RPMI7951 (cell line): Measurements from ENCODE around the gene SLFN12L. TPM values are rescaled to one million over a fixed set of nuclear protein-coding genes. Genes with fewer than 3 reads are reported as not detected.
"Not testable (repeated sequence)": the region's sequence is repeated elsewhere in the genome, so short reads cannot be mapped to it uniquely, and the experiment has no call there.

Experiments used
- DNase-seq: peaks from one replicate; pipeline ENCODE4 v3.0.0-alpha.2; 2012; ENCODE audit warnings: low read depth
- total RNA-seq: library from RNA; depleted of rRNA; stranded (reverse); fragments of >200 nt; shearing (Covaris generic); gene quantifications from 2 replicates; pipeline ENCODE4 v1.2.3, GENCODE V29; 2014

Gene SLFN12L
- total RNA-seq, 1 experiment from 2014 or later, result not detected

DNA sequence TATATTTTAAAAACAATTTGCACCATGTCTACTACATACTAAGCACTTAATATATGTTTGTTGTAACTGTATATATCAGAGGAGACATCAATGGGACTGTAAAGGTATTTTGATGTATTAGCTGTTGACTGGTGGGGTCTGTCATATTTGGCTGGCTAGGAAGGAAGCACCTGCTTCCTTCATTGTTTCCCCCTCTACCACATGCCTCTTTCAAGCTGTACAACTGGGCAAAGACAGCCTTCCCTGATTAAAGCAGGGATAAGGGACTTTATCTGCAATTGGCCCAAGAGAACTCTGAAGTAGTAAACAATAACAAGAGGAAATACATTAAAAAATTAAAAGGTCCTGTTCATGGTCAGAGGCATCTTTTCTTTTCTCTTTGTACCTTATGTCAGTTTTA, 5.5 kb upstream of the SLFN12L start:
- no peak for DNase-seq

DNA sequence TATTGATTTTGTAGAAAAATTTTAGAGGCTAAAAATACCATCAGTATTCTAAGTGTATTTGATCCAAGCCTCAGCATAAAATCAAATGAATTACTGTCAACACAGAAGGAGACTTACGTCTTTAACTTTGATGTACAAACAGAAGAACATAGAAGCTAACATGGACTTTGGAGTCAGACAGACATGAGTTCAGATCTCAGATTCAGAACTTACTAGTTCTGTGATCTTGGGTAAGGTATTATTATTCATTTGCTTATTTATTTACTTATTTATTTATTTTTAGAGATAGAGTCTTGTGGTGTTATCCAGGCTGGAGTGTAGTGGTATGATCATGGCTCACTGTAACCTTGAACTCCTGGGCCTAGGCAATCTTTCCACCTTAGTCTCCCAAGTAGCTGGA, 4.0 kb upstream of the SLFN12L start:
- DNase-seq, result no peak

DNA sequence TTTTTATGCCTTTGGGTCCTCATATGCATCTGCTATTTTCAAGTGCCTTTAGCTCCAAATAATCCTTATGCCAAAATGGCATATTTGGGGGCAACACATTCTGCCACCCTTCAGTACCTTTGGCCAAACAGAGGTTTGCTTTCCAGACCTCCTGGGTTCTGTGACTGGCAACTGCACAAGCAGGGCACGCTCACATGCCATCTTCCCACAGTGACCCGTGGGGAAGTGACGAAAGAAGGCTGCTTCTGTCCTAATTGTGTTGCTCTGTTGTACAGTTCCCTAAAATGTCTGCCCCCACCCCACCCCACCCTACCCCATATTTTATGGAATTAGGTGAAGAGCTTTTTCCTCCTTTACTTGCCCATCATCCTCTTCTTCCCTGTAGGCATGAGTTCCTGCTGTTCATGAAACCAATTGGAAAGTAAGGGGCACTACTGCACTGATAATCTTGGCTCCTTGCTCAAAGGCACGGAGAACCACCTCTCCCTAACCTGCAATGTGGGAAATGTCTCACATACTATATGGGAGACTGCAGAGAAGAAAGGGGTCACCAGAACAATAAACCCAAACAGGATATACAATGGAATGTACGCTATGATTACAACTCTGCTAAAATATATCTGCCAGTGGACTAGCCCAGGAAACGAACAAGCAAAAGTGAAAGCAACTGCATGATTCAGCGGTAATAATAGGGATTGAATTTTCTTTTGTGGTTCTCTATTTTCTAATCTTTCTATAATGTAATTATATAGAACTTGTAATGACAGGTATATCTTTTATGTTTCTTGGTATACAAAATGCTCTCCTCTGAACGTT, 3.3 kb upstream of the SLFN12L start:
- peak; percentile 54 for DNase-seq

DNA sequence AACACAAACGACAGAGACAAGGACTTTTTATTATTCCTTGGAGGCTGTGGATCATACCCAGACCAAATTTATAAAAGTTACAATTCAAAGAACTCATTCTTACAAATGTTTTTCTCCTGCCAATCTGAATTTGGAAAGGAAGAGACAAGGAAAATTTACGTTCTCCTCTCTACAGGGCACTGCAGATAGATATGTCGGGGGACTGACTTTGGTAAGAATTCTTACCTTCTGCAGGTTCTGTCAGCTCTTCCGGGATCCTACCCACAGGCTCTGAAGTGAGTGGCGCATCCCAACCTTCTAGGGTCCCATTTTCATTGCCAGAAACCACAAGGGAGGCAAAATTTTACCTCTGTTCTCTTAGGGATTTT, 2.2 kb upstream of the SLFN12L start:
- no peak for DNase-seq

DNA sequence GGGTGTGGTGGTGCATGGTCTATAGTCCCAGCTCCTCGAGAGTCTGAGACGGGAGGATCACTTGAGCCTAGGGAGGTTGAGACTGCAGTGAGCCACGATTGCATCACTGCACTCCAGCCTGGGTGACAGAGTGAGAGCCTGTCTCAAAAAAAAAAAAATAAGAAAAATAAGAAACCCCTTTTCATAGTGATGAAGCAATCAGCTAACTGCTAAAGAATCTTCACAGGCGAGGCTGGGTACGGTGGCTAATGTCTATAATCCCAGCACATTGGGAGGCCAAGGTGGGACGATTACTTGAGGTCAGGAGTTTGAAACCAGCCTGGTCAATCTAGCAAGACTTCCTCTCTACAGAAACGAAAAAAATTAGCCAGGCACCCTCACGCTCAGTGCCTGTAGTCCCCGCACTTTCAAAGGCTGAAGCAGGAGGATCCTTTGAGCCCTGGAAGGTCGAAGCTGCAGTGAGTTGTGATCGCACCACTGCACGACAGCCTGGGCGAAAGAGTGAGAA, 760 bp downstream of the SLFN12L start:
- no peak for DNase-seq

DNA sequence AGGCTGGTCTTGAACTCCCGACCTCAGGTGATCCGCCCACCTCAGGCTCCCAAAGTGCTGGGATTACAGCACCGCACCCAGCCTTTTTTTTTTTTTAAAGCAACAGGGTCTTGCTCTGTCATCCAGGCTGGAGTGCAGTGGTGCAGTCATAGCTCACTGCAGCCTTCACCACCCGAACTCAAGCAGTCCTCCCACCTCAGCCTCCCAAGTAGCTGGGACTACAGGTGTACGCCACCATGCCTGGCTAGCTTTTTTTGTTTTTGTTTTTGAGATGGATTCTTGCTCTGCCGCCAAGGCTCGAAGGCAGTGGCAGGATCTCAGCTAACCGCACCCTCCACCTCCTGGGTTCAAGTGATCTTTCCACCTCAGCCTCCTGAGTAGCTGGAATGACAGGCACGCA, 2.1 kb downstream of the SLFN12L start:
- not testable (repeated sequence) for DNase-seq

DNA sequence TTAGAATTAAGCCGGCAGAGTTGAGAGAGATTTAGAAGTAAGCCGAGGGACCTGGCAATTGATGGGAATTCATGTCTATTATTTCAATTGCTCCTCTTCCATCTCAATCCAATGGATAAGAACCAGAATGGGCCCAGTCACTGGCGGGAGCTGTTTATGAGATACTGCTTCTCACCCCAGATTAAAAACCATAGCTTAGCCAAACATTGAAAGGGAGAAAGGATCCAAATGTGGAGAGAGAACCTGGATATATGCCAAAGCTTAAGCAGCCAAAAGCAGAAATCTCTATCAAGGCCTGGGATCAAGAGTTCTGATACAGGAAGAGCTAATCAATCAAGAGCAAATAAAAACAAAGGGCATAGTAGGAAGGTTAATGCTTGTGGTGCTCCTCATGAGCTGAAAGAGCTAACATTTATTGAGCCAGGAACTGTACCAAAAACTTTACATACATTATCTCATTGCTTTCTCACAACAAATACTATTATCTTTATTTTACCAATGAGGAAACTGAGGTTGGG, 2.8 kb downstream of the SLFN12L start:
- DNase-seq, result no peak

DNA sequence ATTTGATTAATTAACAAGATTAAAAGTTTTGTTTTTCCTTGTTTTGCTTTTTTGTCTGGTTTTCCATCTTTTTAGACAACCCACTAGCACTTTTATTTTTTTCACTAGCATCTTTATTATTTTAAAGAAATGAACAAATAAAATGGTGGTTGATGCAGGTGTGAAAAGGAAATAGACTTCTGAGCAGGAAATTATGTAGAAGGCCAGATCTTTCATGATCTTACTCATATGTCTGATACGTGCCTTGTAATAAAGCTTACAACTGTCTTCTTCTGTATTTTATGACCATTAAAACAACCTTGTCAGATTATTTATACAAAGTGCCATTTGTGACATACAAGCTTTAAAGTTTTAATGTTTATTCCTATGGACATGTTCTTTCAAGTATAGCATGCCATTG, 6.3 kb downstream of the SLFN12L start:
- DNase-seq, result no peak

DNA sequence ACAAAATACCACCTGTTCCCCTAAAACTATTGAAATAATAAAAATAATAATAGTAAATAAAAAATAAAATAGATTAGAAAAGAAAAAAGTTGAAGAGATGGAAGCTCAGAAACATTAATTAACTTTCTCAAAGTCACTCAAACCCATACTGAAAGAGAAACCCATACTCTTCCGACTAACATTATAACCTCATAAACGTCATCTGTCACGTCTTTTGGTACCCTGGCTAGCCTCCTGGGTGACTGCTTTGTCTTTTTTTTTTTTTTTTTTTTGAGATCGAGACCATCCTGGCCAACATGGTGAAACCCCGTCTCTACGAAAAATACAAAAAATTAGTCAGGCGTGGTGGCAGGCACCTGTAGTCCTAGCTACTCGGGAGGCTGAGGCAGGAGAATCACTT, 7.6 kb downstream of the SLFN12L start:
- DNase-seq, result no peak

DNA sequence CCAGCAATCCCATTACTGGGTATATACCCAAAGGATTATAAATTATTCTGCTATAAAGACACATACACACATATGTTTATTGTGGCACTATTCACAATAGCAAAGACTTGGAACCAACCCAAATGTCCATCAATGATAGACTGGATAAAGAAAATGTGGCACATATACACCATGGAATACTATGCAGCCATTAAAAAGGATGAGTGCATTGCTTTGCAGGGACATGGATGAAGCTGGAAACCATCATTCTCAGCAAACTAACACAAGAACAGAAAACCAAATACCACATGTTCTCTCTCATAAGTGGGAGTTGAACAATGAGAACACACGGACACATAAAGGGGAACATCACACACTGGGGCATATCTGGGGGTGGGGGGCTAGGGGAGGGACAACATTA, 8.2 kb downstream of the SLFN12L start:
- not testable (repeated sequence) for DNase-seq

DNA sequence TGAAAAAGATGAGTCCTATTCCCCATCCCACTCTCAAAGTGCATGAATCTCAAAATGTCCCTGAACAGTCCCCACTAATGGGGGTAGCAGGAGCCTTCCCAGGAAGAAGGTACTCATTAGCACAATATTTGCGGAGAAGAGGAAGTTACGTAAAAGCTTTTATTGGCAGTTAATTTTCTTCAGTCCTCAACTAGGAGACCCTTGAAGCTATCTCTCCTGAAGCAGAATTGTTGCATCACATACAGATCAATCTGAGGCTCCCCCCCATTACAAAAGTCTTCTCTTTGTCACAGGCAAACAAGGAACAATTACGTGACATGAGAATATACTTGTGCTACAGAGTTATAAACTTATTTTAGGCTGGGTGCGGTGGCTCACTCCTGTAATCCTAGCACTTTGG, 14.2 kb downstream of the SLFN12L start:
- DNase-seq, result no peak

DNA sequence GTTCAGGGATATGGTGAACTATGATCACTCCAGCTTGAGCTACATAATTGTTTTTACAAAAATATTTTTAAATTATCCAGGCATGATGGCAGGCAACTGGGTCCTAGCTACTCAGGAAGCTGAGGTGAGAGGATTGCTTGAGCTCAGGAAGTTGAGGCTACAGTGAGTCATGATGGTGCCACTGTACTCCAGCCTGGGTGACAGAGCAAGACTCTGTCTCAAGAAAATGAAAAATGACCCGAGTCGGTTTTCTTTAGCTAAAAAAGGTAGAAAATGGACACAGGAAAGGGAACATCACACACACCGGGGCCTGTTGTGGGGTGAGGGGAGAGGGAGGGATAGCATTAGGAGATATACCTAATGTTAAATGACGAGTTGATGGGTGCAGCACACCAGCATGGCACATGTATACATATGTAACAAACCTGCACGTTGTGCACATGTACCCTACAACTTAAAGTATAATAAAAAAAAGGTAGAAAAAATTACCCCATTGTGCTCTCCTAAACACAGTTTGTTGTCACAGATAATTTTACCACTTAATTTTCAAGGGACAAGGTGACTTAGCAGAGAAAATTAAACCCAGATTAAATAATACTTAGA, 15.7 kb downstream of the SLFN12L start:
- peak; percentile 47 for DNase-seq

DNA sequence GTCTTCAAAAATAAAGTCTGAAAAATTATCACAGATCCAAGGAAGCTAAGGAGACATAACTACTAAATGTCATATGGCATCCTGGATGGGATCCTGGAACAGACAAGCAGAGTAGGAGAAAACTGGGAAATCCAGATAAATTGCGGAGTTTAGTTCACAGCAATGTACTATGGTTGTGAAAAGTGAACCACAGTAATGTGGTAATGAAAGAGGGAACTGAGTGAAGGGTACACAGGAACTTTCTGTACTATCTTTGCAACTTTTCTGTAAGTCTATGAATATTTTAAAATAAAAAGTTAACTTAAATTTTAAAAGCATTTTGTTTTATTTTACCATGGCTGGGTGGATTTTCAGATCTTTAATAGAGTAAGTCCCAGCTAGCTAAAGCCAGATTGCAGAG, 16.3 kb downstream of the SLFN12L start:
- DNase-seq, result no peak

DNA sequence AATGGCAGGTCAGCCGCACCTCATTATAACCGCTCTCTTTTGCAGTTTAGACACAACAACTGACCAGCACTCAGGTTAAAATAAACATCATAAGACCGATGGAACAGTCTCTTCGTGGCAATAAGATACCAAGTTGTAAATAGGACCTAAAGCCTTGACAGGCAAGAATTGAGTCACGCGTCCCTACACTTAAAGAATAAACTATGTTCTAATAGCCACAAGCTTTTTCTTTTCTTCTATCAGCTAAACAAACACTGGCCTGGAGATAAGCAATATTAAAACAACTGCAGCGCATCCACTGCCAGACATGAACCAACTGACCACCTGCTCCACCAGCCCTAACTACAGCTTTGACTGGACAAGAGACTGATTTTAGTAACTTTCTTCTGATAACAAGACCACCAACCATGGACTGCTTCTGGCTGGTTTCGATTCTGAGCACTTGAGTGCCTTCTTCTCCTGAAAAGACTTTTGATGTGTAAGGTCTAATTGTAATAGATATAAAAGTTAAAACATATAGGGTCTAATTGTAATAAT, 17.5 kb downstream of the SLFN12L start:
- no peak for DNase-seq

DNA sequence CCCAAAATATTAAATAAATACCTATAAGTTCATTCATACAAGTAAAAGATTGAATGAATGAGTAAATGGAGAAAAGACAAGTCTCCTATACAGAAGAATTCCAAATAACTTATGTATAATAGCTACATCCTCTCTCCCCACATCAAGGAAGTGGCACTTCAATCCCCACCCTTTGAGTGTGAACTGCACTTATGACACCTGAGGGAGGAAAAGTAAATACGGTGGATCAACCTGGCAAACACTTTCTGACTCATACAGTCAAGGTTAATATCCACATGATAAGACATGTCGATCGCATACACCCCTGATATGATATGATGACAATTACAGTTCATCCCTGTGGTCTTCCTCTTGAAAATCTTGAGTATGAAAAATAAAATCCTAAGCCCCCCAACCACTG, 18.0 kb downstream of the SLFN12L start:
- no peak for DNase-seq

DNA sequence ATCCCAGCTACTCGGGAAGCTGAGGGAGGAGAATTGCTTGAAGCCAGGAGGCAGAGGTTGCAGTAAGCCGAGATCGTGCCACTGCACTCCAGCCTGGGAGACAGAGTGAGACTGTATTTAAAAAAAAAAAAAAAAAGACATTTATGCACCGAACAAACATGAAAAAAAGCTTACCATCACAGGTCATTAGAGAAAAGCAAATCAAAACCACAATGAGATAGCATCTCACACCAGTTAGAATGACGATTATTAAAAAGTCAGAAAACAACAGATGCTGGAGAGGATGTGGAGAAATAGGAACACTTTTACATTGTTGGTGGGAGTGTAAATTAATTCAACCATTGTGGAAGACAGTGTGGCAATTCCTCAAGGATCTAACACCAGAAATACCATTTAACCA, 19.0 kb downstream of the SLFN12L start:
- DNase-seq, result not testable (repeated sequence)

DNA sequence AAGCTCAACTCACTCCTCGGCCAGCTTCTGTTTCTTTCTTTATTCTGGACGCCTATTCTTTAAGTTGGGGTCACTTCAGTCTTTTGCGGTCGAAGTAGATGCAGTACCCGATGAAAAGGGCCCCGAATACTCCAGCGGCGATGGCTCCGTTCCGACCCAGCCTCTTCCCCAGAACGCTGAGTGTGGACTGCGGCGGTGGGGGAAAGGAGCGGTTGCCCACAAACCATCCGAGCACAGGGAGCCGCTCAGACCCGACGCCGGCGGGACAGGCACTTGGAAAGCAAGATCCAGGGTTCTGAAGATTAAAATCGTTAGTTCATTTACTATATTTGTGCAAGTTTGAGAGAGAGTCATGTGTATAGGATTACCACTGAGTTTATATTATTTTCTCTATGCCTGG, 22.5 kb downstream of the SLFN12L start:
- DNase-seq, result no peak

DNA sequence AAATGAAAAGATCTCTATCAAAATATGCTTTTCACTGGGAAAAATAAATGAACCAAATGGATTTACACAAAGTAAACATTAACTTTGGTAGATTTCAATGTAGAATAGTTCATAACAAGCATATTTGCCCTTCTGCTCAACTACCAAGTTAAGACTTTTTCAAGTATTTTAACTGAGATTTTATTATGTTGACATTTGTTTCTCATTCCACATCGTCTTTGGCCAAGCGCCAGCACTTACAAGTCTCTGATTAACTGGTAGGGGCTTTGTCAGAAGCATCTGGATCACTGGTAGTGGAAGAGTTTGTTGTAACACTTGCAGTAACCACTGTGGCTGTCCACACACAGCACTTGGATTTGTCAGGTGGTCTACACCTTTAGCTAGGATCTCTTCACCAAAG, 22.9 kb downstream of the SLFN12L start:
- DNase-seq, result no peak

DNA sequence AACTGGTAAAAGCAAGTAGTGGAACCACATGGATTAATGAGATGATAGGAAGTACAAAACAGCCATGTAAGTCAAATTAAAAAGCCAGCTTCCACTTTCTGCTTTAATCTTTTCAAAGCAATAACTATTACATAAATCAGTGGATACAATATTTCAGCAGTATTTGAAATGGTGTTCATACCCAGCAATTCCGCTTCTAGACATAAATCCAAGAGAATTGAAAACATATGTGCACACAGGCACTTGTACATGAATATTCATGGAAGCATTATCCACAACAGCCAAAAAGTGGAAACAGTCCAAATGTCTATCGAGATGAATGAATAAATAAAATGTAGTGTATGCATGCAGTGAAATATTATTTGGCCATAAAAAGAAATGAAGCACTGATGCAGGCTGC, 27.4 kb downstream of the SLFN12L start:
- no peak for DNase-seq

DNA sequence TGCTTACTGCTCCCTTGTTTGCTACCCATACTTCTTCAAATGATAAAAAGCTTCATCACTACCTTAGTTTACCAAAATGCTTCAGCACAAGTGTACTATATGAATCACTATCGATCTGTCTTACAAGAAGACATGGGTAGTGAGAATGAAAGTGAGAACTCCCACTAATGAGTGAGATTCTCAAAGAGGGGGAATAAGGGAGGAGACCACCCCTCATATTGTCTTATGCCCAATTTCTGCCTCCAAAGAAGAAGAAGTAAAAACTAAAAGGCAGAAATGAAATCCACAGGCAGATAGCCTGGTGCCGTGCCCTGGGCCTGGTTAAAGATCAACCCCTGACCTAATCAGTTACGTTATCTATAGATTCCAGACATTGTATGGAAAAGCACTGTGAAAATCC, 29.8 kb downstream of the SLFN12L start:
- DNase-seq, result not testable (repeated sequence)

DNA sequence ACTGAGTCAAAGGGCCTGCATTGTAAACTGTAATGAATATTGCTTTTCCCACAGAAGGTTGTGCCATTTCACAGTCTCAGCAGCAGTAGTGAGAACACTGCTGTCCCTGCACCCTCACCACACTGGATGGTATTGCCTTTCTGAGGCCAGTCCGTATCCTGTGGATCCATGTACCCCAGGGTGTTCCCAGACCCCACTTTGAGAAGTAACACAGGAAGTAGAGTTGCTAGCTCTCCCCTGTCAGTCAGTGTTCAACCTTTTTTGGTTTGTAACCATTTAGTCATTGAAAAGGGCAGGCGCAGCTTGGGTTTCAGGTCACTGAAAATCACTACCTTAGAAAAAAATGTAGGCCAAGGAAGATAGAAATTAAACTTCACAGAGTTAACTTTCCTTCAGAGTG, 37.9 kb downstream of the SLFN12L start:
- DNase-seq, result no peak

DNA sequence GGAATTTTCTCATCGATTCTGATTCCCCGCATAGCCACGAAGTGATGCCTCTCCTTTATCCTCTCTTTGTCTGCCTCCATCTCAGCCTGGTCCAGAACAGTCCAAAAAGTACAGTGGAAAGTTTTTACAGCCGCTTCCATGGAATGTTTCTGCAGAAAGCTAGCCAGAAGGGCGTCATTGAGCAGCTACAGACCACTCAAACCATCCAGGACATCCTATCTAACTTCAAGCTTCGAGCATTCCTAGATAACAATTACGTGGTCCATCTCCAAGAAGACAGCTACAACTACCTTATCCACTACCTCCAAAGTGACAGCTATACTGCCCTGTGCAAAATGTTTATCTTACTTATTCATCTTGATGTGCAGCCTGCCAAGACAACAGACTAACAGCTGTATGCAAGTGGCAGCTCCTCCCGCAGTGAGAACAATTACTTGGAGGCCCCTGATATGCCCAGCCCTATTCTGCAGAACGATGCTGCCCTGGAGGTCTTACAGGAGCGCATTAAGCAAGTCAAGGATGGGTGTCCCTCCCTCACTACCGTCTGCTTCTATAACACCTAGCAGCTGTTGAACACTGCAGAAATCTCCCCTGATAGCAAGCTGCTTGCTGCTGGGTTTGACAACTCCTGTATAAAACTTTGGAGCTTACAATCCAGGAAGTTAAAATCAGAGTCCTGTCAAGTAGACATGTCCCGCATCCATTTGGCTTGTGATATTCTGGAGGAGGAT, 38.9 kb downstream of the SLFN12L start:
- DNase-seq, result no peak
